Activated gamma-delta T cell treated with Interleukin-2 at 50 U/mL for 16 hours (primary cell): Measurements from ENCODE around the gene EMP1.
A peak's percentile ranks its signal among the peaks of the same experiment; 100 is the strongest.

Source experiments
- DNase-seq: peaks from one replicate; pipeline ENCODE4 v3.0.0-alpha.2; 2020

Gene EMP1

DNA sequence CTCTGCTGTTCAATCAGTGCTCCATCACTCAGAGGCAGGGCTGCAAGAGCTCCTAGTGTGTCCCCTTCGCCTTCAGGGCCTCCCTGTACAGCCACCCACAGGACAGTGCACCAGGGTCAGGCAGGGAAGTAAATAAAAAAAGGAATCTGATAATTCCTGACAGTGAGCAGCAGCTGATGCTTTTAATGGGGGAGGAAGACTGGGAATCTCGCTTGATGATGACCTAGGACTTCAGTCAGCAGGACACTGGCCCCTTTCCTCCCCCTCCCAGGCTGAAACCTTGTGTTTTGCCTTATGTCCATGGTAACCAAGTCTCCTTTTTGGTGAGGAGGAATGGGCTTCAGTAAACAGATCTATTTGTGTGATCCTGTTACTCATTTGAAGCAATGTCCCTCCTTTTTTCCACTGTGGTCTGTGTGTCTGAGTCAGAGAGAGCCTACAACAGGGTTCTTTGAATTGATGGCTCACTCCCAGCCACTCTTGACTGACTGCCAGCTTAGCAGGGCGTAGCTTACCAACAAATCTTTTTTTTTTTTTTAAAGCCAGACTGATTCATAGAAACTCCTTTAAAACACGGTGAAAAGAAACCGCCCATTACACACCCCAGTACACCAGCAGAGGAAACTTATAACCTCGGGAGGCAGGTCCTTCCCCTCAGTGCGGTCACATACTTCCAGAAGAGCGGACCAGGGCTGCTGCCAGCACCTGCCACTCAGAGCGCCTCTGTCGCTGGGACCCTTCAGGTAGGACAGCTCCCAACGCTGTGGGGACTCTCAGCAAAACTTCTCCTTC lies at the start of gene EMP1:
Gene EMP1, plus strand, starts transcription at position 597 of the 792 bp plus-strand sequence. CDS start 14,785 bp downstream, outside the sequence.
- peak; percentile 70 for DNase-seq

DNA sequence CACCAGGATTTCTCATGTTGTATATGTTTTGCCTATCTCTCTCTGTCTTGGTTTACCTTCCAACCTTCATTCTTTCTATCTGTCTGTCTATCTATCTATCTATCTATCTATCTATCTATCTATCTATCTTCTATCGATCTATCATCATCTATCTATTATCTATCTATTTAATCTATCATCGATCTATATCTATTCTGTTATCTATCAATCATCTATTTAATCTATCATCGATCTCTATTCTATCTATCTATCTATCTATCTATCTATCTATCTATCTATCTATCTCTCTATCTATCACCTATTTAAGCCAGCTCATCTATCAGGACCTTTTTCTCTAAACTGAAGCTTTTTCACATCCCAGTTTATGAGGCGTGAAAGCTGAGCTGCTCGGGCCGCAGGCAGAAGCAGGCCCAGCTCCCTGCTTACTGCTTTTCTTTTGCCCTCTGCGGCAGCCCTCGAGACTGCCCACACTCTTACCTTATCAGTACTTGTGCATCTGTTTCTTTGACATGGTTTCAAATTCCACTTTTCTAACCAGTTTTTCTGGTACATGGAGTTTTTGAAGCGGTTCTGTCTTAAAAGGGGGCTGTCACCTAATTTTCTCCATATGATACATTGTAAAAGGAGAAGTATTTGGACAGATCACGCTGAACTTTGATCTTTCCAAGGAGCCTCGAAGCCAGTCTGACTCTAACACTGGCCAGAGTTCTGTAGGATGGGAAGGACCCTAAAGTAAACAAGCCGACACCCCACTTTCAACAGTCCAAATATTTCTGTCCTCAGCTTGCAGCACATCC lies 48.6 kb upstream of the EMP1 start:
- no peak for DNase-seq

DNA sequence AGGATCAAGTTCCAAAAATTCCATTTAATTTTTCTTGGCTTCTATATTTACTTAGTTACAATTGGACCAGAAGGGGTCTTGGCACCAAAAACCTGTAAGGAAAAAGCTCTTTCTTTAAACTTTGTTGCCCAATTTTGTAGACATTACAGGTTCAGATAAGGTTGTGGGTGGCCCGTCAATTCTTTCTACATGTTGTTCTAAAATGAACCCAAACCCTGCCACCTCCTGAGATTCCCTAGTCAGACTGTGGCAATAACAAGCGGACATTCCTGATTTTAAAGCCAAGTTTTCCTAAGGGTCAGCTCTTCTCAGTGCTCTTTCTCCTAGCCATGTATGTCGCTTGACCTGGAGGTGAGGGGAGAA lies 48.1 kb upstream of the EMP1 start:
- no peak for DNase-seq

DNA sequence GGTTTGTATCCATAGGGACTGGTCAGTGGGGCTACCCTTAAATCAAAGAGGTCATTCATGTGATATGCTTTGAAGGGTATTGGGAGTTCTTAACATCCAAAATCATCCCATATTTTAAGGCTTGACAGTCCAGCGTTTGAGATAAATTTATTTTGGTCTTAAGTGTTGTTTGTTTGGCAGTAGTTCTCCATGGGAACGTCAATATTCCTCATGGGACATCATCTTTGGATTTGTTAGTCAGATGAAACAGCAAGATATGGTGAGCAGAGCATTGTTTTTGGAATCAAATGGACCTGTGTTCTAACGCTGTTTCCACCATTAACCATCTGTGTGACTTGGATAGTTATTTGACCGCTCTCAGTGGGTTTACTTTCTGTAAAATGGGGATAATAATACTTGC lies 47.1 kb upstream of the EMP1 start:
- no peak for DNase-seq

- DNase-seq: no peak
These were observed 44.2 kb upstream of the EMP1 start for GRCh38 chr12:13152281-13152680.

GRCh38 chr12:13152756-13153155 lies 43.8 kb upstream of the EMP1 start:
- DNase-seq: no peak

- no peak for DNase-seq
These were observed 43.3 kb upstream of the EMP1 start for GRCh38 chr12:13153180-13153579.

- DNase-seq: no peak
These were observed 42.4 kb upstream of the EMP1 start for GRCh38 chr12:13154027-13154538.

DNA sequence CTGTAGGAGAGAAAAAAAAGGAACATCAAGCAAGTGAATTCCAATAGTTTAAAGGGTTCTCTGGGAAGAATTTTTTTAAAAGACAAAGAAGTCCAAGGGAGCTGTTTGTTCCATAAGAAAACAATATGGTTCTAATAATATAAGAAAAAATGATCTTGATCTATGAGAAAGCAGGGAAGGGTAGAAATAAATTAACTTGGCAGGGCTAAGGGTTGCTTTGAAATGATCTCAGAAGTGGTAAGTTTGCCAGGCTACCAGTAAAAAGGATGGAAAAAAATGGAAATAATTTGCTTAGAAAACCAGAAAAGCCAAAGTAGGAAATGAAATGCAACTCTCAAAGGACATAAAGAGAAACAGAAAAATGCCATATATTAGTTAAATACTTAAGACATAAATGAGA lies 41.7 kb upstream of the EMP1 start:
- DNase-seq: no peak

- no peak for DNase-seq
These were observed 40.2 kb upstream of the EMP1 start for GRCh38 chr12:13156277-13156676.

- DNase-seq: no peak
These were observed 35.4 kb upstream of the EMP1 start for GRCh38 chr12:13161172-13161571.

- DNase-seq: no peak
These were observed 33.6 kb upstream of the EMP1 start for GRCh38 chr12:13162904-13163303.

- no peak for DNase-seq
These were observed 32.5 kb upstream of the EMP1 start for GRCh38 chr12:13163868-13164635.

- no peak for DNase-seq
These were observed 31.5 kb upstream of the EMP1 start for GRCh38 chr12:13164921-13165616.

DNA sequence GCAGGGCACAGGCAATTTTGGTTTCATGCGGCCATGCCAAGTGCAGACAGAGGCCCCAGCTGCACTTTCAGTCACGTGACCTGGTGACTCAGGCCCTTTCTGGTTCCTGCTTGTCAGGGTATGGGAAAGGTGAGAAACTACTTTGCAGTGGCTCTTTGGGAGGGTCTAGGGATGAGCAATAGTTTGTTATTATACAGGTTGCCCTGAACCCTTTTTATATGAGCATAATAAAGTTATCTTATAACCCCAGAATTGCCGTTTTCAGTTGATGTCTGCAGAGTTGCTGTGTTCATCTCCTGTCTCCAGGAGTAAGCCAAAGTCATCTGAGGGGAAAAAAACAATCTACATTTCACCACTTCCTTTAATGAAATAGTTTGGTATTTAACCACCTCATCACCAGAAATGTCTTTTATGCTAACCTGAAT lies 30.9 kb upstream of the EMP1 start:
- DNase-seq: peak; percentile 72

GRCh38 chr12:13167226-13167625 lies 29.3 kb upstream of the EMP1 start:
- no peak for DNase-seq

- DNase-seq: no peak
These were observed 28.6 kb upstream of the EMP1 start for GRCh38 chr12:13167906-13168305.

DNA sequence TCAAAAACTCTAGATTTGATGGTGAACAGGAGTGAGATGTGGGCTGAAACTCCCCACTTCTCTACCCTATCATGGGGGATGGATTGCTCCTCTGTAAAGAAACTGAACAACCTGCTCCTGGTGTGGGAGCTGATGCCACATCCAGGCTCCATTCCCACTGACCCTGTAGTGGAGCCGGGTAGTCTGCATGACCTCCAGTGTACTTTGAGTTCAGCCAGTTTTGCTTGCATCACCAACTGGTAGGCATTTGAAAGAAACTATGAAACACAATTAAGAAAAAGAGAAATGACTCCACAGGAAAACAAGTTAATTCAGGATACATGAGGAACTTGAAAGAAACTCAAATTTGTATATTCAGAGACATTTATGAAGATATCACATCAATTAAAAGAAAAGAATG lies 27.3 kb upstream of the EMP1 start:
- no peak for DNase-seq

DNA sequence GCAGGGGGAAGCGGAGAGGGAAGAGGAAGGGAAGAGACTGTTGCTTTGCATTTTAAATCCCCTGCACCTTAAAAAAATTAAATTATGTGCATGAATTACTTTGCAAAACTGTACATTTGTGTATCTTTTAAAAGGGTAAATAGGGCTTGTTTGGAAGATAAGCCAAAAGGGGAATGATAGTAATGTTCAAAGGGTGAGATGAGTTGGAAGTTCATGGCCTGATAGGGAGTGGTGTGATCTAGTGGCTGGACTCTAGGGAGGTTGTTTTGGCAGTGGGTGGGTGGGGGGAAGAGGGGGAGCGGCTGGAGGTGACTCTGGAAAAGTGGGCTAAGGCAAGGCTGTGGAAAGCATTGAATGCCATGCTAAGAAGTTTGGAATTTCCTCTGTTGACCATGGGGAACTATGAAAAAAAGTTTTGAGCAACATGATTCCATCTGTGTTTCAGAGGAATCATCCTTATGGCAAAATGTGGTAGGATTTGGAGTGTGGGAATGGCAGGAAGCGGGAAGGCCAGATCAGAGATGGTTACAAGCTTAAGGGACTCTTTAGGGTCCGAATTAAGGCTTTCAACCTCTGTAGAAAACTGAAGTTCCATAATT lies 25.5 kb upstream of the EMP1 start:
- DNase-seq: no peak

GRCh38 chr12:13171921-13172859 lies 24.3 kb upstream of the EMP1 start:
- DNase-seq: no peak
